SH-SY5Y (cell line): ENCODE results near the gene PALM3.

Experiments used
- GATA2 ChIP-seq: IDR thresholded peaks from 2 replicates; pipeline ENCODE4 v1.6.1; 2011; ENCODE audit warnings: mild to moderate bottlenecking, low read depth, low read length
- GATA3 ChIP-seq: IDR thresholded peaks from 2 replicates; pipeline ENCODE4 v1.6.1; 2011; ENCODE audit warnings: low read depth, mild to moderate bottlenecking, low read length, moderate library complexity

DNA sequence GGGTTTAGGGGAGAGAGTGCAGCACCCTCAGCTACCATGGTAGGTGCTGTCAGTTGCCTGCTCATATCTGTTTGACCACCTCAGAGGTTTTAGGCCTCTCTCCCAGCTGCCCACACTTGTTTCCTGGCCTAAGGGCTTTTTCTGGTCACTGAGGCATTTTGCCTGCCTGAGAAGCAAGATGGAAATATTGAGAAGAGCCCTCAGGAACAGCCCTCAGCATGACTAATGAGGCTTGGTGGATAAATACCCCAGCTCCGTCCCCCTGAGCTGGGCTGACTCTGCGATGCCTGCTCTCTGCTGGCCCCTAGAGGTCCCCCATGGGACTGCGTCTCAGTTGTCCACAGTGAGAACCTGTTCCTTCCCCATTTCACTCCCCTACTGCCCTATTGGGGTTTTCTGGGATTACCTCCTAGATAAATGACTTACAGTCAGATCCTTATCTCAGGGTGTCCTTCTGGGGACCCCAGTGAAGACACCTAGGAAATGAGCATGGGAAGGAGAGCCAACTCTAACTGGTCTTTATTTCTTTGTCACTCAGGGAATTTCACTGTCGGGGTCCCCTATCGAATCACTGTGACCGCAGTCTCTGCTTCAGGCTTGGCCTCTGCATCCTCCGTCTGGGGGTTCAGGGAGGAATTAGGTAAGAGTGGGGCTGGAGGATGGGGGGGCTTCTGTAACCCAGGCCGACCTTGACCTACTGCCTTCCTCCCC lies 13.3 kb downstream of the PALM3 start:
- TF ChIP-seq GATA2 (no peak), GATA3 (no peak)
